Neuron (in vitro differentiated cells): ENCODE results near the gene ITM2C.

ENCODE experiments used
- H2AFZ ChIP-seq: one replicate; pipeline ENCODE4 v1.6.1; 2013; ENCODE audit warnings: low read depth, mild to moderate bottlenecking, inconsistent platforms, low read length, moderate library complexity
- H3K27me3 ChIP-seq: one replicate; pipeline ENCODE4 v1.6.1; 2013; ENCODE audit warnings: low read length; ENCODE audit not compliant: insufficient read depth
- H3K36me3 ChIP-seq: one replicate; pipeline ENCODE4 v1.6.1; 2013; ENCODE audit warnings: low read length; ENCODE audit not compliant: insufficient read depth
- H3K4me1 ChIP-seq: one replicate; pipeline ENCODE4 v1.6.1; 2013; ENCODE audit warnings: low read length; ENCODE audit not compliant: insufficient read depth
- H3K4me3 ChIP-seq: 2 replicates; pipeline ENCODE4 v1.5.1; 2013; ENCODE audit warnings: mild to moderate bottlenecking, low read length, moderate library complexity
- H3K9me3 ChIP-seq: one replicate; pipeline ENCODE4 v1.6.1; 2013; ENCODE audit warnings: low read length

Gene ITM2C

DNA sequence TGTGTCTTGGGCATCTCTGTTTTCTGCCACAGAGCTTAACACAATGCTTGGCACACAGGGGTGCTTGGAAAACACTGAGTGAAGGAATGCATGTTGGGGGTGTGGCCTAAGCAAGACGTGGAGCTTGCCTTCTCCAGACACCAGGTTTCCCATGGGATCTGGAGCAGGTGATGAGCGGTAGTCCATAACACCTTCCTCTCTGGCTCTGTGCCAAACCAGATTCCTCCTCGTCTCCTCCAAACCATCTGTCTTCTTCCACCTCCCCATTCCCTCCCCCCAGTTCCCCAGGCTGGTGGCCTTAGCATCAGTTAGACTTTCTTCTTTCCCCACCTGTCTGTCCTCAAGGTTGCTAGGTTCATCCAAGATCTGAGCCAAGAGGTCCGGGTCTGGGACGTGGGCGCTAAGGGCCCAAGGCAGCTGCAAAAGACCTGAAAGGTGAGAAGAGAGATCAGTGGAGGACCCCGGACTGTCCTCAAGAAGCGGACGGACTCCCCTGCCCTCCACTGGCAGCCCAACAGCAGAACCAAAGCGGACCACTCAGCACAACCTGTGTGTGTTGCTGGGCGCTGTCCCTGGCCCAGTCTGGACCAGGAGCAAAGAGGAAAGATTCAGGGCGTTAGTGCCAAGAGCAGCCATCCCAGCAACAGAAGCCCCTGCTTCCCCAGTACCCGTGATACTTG, 1.2 kb upstream of the ITM2C start:
- Histone ChIP-seq H3K9me3 (no peaks in the 10 kb centered on the region), H3K4me1 (peaks cover 26% of the 10 kb centered on the region), H3K36me3 (no peaks in the 10 kb centered on the region), H2AFZ (peak overlapping the region; percentile 87), H3K4me3 (no peak overlapping the region), H3K27me3 (peaks cover 6% of the 10 kb centered on the region)

- H3K36me3 ChIP-seq, result no peaks in the 10 kb centered on the region
- no peaks in the 10 kb centered on the region for H3K9me3 ChIP-seq
- H3K27me3 ChIP-seq, result peaks cover 6% of the 10 kb centered on the region
- H2AFZ ChIP-seq, result peak overlapping the region; percentile 87
- peak overlapping the region; percentile 67 for H3K4me3 ChIP-seq
- H3K4me1 ChIP-seq, result peaks cover 31% of the 10 kb centered on the region
Observed at GRCh38 chr2:230864122-230864604, 579 bp upstream of the ITM2C start.

- Histone ChIP-seq H3K36me3 (no peaks in the 10 kb centered on the region), H3K4me3 (peak overlapping the region; percentile 67), H3K27me3 (peaks cover 6% of the 10 kb centered on the region), H3K9me3 (no peaks in the 10 kb centered on the region), H3K4me1 (peaks cover 43% of the 10 kb centered on the region), H2AFZ (peak overlapping the region; percentile 87)
Observed at GRCh38 chr2:230865307-230865765, 594 bp downstream of the ITM2C start.

DNA sequence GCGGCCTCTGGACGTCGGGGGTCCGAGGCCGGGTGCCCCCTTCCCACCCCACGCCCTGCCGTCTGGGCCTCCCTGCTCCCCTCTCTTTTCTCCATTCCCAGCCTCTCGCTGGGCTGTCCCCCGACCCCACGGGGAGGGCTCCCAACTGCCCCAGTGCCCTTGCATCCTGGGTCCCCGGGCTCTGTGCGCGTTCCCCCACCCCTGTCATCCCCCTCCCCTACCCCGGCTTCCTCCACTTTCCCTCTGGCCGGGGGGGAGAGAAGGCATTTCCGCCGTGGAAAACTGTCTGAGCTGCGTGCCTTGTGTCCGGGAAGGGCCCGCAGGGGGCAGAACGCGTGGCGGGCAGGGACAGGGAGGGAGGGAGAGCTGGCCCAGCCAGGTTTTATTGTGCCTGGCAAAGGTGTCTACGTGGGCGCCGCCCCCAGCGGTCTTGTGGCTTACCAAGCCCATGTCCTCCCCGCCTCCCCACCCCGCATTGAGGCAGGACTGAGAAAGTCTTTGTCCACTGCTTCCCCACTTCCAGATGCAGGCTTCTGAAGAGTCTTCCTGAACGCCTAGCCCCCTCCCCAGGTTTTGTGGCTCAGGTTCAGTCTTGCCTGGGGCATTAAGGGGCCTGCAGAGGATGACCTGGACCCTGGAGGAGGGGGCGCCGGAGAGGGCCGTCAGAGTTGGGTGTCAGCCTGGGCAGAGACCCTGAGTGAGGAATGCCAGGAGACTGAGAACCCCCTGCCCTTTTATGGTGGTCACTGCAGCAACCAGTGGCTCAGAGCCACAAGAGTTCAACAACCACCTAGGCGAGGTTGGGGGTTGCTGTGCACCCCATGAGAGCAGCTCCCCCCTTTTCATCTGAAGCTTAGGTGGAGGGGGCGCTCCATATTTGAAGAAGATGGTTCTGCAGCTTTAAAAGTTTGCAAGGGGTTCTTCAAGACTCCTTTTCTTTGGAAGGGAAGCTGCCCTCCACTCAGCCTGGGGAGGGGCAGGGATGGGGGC, 1.3 kb downstream of the ITM2C start:
- Histone ChIP-seq H3K27me3 (peaks cover 6% of the 10 kb centered on the region), H3K9me3 (no peaks in the 10 kb centered on the region), H3K4me3 (peak overlapping the region; percentile 67), H3K4me1 (peaks cover 50% of the 10 kb centered on the region), H2AFZ (no peak overlapping the region), H3K36me3 (no peaks in the 10 kb centered on the region)

- H3K4me1 ChIP-seq, result peaks cover 56% of the 10 kb centered on the region
- no peaks in the 10 kb centered on the region for H3K36me3 ChIP-seq
- H2AFZ ChIP-seq, result no peak overlapping the region
- H3K9me3 ChIP-seq, result no peaks in the 10 kb centered on the region
- no peak overlapping the region for H3K4me3 ChIP-seq
- peaks cover 6% of the 10 kb centered on the region for H3K27me3 ChIP-seq
Observed at GRCh38 chr2:230866756-230867523, 2.2 kb downstream of the ITM2C start.

- H3K27me3 ChIP-seq, result peaks cover 6% of the 10 kb centered on the region
- no peaks in the 10 kb centered on the region for H3K36me3 ChIP-seq
- no peaks in the 10 kb centered on the region for H3K9me3 ChIP-seq
- H2AFZ ChIP-seq, result no peak overlapping the region
- H3K4me3 ChIP-seq, result no peak overlapping the region
- H3K4me1 ChIP-seq, result peaks cover 56% of the 10 kb centered on the region
Observed at GRCh38 chr2:230868161-230868946, 3.6 kb downstream of the ITM2C start.

DNA sequence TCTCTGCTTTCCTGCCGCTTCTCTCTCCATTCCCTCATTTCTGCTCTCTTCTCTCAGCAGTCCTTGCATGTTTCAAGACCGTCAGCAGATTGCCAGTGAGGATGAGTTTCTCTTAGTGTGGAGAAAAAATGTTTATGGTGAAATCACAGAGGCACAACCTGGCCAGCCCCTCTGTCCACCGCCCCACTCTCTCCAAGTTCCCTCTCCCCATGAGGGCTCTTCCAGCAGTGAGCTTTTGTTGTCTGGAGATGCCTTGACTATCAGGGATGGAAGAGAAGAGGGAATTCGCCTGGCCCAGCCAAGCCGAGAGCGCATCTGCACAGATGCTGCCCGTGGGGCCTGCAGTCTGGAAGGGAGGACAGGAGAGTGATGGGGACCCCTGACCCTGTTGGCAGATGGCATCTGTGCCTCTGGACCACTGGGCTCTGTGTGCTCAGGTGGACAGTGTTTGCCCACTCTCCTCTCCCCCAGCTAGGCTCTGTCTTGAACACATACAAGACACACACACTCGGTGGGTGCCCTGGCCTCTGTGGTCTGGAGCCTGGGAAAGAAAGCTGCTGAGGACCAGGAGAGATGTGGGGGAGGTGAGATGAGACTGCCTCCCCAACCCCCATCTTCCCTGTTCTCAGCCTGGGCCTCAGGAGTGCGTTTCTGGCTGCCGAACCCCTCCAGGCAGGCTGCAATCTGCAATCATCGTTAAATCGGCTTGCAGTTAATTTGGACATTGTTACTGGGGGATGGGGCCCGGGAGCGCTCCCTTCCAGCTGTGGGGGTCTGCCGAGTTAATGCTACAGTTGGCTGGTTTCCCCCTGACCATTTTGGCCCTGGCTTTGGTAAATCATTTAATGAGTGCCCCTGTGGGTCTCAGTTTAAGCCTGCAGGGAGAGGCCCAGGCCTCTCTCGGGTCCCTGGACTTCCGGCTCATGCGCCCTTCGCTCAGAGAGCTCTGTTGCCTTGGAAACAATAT, 4.5 kb downstream of the ITM2C start:
- H3K4me3 ChIP-seq, result no peak overlapping the region
- H3K27me3 ChIP-seq, result no peaks in the 10 kb centered on the region
- H2AFZ ChIP-seq, result no peak overlapping the region
- H3K36me3 ChIP-seq, result no peaks in the 10 kb centered on the region
- no peaks in the 10 kb centered on the region for H3K9me3 ChIP-seq
- H3K4me1 ChIP-seq, result peaks cover 55% of the 10 kb centered on the region

DNA sequence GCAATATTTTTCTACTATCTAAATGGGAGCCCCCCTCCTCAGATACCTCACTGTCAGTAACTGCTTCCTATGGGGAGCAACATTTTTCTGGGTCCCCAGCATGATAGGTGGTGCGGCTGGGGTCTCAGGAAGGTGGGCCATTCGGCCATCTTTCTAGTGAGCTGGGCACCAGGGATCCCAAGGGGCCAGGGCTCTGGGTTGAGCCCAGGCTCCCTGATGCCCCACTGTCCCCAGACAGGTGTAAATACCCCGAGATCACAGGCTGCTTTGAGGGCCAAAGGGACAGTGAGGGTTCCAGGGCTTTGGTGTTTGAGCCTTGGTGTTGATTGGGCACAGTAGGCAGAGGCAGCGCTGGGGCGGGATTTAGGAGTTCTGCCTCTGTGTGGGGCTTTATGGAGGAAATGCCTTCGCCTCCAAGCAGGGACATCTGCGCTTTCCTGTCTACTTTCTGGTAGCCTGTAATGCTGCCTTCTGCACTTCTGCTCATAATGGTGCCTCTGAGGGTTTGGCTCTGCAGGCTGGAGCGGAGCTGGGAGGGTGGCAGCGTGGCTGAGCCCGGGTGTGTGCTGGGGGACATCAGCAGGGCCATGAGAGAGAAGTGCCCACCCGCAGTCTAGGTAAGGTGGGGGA, 5.3 kb downstream of the ITM2C start:
- H3K4me1 ChIP-seq, result peaks cover 52% of the 10 kb centered on the region
- H3K27me3 ChIP-seq, result no peaks in the 10 kb centered on the region
- H3K4me3 ChIP-seq, result no peak overlapping the region

DNA sequence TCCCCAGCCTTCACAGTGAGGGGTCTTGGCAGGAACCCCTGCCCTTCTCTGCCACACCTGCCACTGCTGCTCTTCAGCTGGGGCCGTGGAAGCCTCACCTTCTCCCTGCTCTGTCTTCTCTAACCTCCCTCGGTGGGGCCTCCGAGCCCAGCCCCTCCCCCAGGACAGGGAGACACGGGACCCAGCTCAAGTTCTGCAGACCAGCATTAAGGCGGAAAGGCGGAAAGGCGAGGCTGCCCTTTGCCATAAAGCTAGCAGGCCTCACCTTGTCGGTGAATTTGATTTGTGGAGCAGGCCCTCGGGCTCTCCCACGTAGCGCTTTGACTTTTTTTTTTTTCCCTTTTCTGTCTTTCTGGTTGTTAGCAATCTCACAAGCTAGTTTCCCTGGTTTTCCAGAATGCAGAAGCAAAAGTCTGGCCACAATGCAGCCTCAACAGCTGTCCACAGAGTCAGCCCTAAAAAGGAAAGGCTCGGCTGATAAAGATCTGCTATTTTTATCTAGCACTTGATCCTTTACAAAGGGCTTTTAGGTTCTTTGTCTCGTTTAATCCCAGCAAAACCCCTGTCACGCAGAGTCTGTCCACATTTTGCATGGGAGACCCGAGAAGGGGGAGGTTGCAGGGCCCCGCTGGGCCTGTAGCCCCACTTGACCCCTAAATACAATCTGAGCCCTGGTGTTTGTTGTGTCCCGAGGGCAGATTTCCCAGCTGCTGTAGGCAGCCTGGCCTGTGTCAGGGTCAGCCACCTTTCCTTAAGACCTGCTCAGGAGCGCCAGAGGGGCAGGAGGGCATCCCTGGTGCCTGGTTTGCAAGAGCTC, 6.0 kb downstream of the ITM2C start:
- Histone ChIP-seq H3K4me1 (peaks cover 52% of the 10 kb centered on the region), H3K36me3 (no peaks in the 10 kb centered on the region), H2AFZ (no peak overlapping the region), H3K27me3 (no peaks in the 10 kb centered on the region), H3K9me3 (no peaks in the 10 kb centered on the region), H3K4me3 (no peak overlapping the region)

More for the DNA sequence above, 5.3 kb downstream of the ITM2C start:
- Histone ChIP-seq H2AFZ (no peak overlapping the region), H3K9me3 (no peaks in the 10 kb centered on the region), H3K36me3 (no peaks in the 10 kb centered on the region)

- H2AFZ ChIP-seq, result no peak overlapping the region
- H3K4me1 ChIP-seq, result peaks cover 44% of the 10 kb centered on the region
- no peak overlapping the region for H3K4me3 ChIP-seq
- no peaks in the 10 kb centered on the region for H3K27me3 ChIP-seq
- peaks cover 3% of the 10 kb centered on the region for H3K36me3 ChIP-seq
- H3K9me3 ChIP-seq, result no peaks in the 10 kb centered on the region
Observed at GRCh38 chr2:230871361-230872150, 6.8 kb downstream of the ITM2C start.
